Dedifferentiated amniotic fluid mesenchymal stem cell (primary cell): ENCODE results near the gene ZC3H10.
A peak's percentile ranks its signal among the peaks of the same experiment; 100 is the strongest.
"Not testable (repeated sequence)": the region's sequence is repeated elsewhere in the genome, so short reads cannot be mapped to it uniquely, and the experiment has no call there.

Experiments
- DNase-seq: peaks from one replicate; pipeline ENCODE4 v3.0.0-alpha.2; 2016; ENCODE audit errors: extremely low spot score

ZC3H10 gene

GRCh38 chr12:56154818-56155217, 36.8 kb downstream of the ZC3H10 start:
- DNase-seq = no peak

GRCh38 chr12:56155256-56155845, 37.3 kb downstream of the ZC3H10 start:
- DNase-seq = no peak

GRCh38 chr12:56156464-56157200, 38.6 kb downstream of the ZC3H10 start:
- DNase-seq = not testable (repeated sequence)

GRCh38 chr12:56157201-56158028, 39.3 kb downstream of the ZC3H10 start:
- peak; percentile 81 for DNase-seq

GRCh38 chr12:56158029-56158925, 40.2 kb downstream of the ZC3H10 start, which contains the start of gene MYL6:
MYL6 (plus strand) TSS chr12:56158359; CDS start chr12:56158402, 43 bp downstream.
- peak; percentile 99 for DNase-seq

- peak; percentile 67 for DNase-seq
These were observed 40.9 kb downstream of the ZC3H10 start for GRCh38 chr12:56158926-56159461.

GRCh38 chr12:56159482-56160192, 41.6 kb downstream of the ZC3H10 start:
- DNase-seq = no peak

GRCh38 chr12:56160193-56160763, 42.2 kb downstream of the ZC3H10 start:
- DNase-seq = no peak

- no peak for DNase-seq
These were observed 43.0 kb downstream of the ZC3H10 start for GRCh38 chr12:56160894-56161689.

GRCh38 chr12:56161690-56162351, 43.8 kb downstream of the ZC3H10 start:
- DNase-seq = no peak

- DNase-seq = no peak
These were observed 44.6 kb downstream of the ZC3H10 start for GRCh38 chr12:56162468-56163290.

GRCh38 chr12:56163533-56164344, 45.7 kb downstream of the ZC3H10 start:
- DNase-seq = no peak

GRCh38 chr12:56164345-56164729, 46.3 kb downstream of the ZC3H10 start:
- DNase-seq = no peak

- DNase-seq = no peak
These were observed 47.3 kb downstream of the ZC3H10 start for GRCh38 chr12:56165369-56165768.

GRCh38 chr12:56169229-56169759, 51.2 kb downstream of the ZC3H10 start:
- DNase-seq = no peak

- DNase-seq = no peak
These were observed 54.8 kb downstream of the ZC3H10 start for GRCh38 chr12:56172839-56173238.
